Measurements from ENCODE around the gene JMJD1C. TPM values are rescaled to one million over a fixed set of nuclear protein-coding genes. Genes with fewer than 3 reads are reported as not detected.

JMJD1C gene
- total RNA-seq, 1 experiment from 2014 or later, result 66.3 TPM

- Histone ChIP-seq H3K27ac (ENCODE audit: low read depth, low read length) (no peak overlapping the region), H3K36me3 (ENCODE audit: control insufficient read depth in 1 of 2, insufficient read depth in 2 of 2, low read length in 2 of 2) (no peaks in the 10 kb centered on the region), H3K4me3 (replicated peaks in 1 of 2; ENCODE audit: low read depth in 1 of 2, low read length in 2 of 2) (no peak overlapping the region), H3K79me2 (ENCODE audit: insufficient read depth, low read length) (peaks cover 98% of the 10 kb centered on the region), H3K4me2 (ENCODE audit: low read length) (no peak overlapping the region), H3K27me3 (ENCODE audit: insufficient read depth, low read length) (no peaks in the 10 kb centered on the region), H3K9ac (ENCODE audit: low read length) (no peak overlapping the region), H3K9me2 (ENCODE audit: insufficient read depth) (no peaks in the 10 kb centered on the region), H3K4me1 (ENCODE audit: control insufficient read depth in 1 of 2, insufficient read depth in 2 of 2, low read length in 2 of 2) (no peaks in the 10 kb centered on the region), H4K20me1 (ENCODE audit: insufficient read depth) (no peaks in the 10 kb centered on the region; the same call in 1 of the 2 replicates), H3K9me3 (ENCODE audit: control insufficient read depth in 1 of 2, insufficient read depth in 1 of 2, low read depth in 1 of 2, low read length in 2 of 2) (no peaks in the 10 kb centered on the region), H2AFZ (ENCODE audit: low read depth, low read length, poor library complexity, severe bottlenecking) (no peak overlapping the region)
- BruUV-seq (replicated peaks), result no TSS peak
- intact Hi-C loops (cut with micrococcal nuclease), result no loop called here
- TF ChIP-seq CEBPB (IDR thresholded peaks at IDR 0.05; ENCODE audit: low read depth) (no peak), TCF7L2 (IDR thresholded peaks at IDR 0.05; ENCODE audit: borderline replicate concordance, extremely low read depth, insufficient read depth, insufficient read length) (no peak), EZH2 (IDR thresholded peaks at IDR 0.05) (no peak), FOSL1 (IDR thresholded peaks at IDR 0.05; ENCODE audit: low read depth) (no peak), POLR2AphosphoS5 (IDR thresholded peaks at IDR 0.05; ENCODE audit: low read depth, low read length) (no peak), MAX (IDR thresholded peaks at IDR 0.05) (no peak), SP1 (IDR thresholded peaks at IDR 0.05; ENCODE audit: low read depth) (no peak), CBX3 (IDR thresholded peaks at IDR 0.05; ENCODE audit: low read depth) (no peak), POLR2A (IDR thresholded peaks at IDR 0.05; ENCODE audit: borderline replicate concordance, extremely low read depth, insufficient read depth, insufficient read length) (no peak), SIN3A (IDR thresholded peaks at IDR 0.05; ENCODE audit: low read depth) (no peak), RAD21 (IDR thresholded peaks at IDR 0.05; ENCODE audit: low read depth) (no peak), ZFX (IDR thresholded peaks at IDR 0.05) (no peak), ATF3 (IDR thresholded peaks at IDR 0.05) (no peak), EGR1 (IDR thresholded peaks at IDR 0.05; ENCODE audit: low read depth) (no peak), YY1 (IDR thresholded peaks at IDR 0.05; ENCODE audit: extremely low read depth, insufficient replicate concordance, low read depth, low read length) (no peak), CTCF (IDR thresholded peaks at IDR 0.05 in 2 of 3, conservative IDR thresholded peaks at IDR 0.05 in 1 of 3; ENCODE audit: borderline replicate concordance in 1 of 3, insufficient read depth in 1 of 3, low read depth in 2 of 3, low read length in 2 of 3) (no peak), JUND (IDR thresholded peaks at IDR 0.05) (no peak), SRF (IDR thresholded peaks at IDR 0.05; ENCODE audit: low read depth) (no peak), REST (IDR thresholded peaks at IDR 0.05; ENCODE audit: low read depth) (no peak)
- ATAC-seq (no peak), DNase-seq (ENCODE audit: low read depth, low spot score) (no peak)
- CTCF ChIA-PET, result interaction anchor here (0.6 kb wide), 1 partner anchor 53 kb away, joined by 3 read pairs; no protein-coding TSS in a partner anchor
- RAD21 ChIA-PET (ENCODE audit: low non-redundant PET in 1 of 2, low total read pairs in 2 of 2, uncharacterized antibody in 2 of 2, unreplicated experiment in 2 of 2), result no interaction called here
- POLR2A ChIA-PET, result interaction anchor here (1.8 to 2.3 kb wide), 2 partner anchors 10 to 14 kb away, joined by 7 read pairs; no protein-coding TSS in a partner anchor
Observed at GRCh38 chr10:63255316-63255715, 210.5 kb downstream of the JMJD1C start.

Measured in HCT116 (cell line).